WTC11 (cell line): Measurements from ENCODE around the gene SEMA4A.

Experiments used
- ATF1 ChIP-seq: sonication (generic); formaldehyde crosslinking; IDR thresholded peaks from 2 replicates; pipeline ENCODE4 v1.8.1; 2023; ENCODE audit warnings: mild to moderate bottlenecking, moderate library complexity, missing genetic modification reagents
- ATF3 ChIP-seq: sonication (generic); formaldehyde crosslinking; conservative IDR thresholded peaks from 2 replicates; pipeline ENCODE4 v1.8.1; 2022; ENCODE audit warnings: mild to moderate bottlenecking, missing genetic modification reagents
- CBFB ChIP-seq: sonication (generic); formaldehyde crosslinking; IDR thresholded peaks from 2 replicates; pipeline ENCODE4 v1.8.1; 2022; ENCODE audit warnings: mild to moderate bottlenecking, low read depth, missing genetic modification reagents
- CTCF ChIP-seq: fragments of 200-600 bp; IDR thresholded peaks from 2 replicates; pipeline ENCODE4 v1.8.0; 2022; ENCODE audit warnings: antibody characterized with exemption
- FOXP1 ChIP-seq: sonication (generic); formaldehyde crosslinking; IDR thresholded peaks from 2 replicates; pipeline ENCODE4 v1.8.0; 2022; ENCODE audit warnings: missing genetic modification reagents, mild to moderate bottlenecking, moderate library complexity, borderline replicate concordance
- ZNF138 ChIP-seq: sonication (generic); formaldehyde crosslinking; conservative IDR thresholded peaks from 2 replicates; pipeline ENCODE4 v1.8.1; 2022; ENCODE audit warnings: mild to moderate bottlenecking, moderate library complexity, missing genetic modification reagents

GRCh38 chr1:156151093-156151688 is 2.2 kb upstream of the SEMA4A start:
- TF ChIP-seq ATF3 (CRISPR knock-in tag), result no peak
- TF ChIP-seq FOXP1 (CRISPR knock-in tag), result no peak
- TF ChIP-seq CTCF, result no peak
- TF ChIP-seq ZNF138, result no peak
- no peak for TF ChIP-seq CBFB (CRISPR knock-in tag)
- TF ChIP-seq ATF1 (CRISPR knock-in tag), result no peak
